Endothelial cell (in vitro differentiated cells): Measurements from ENCODE around the gene OLFM3. TPM values are rescaled to one million over a fixed set of nuclear protein-coding genes. Genes with fewer than 3 reads are reported as not detected.

Experiments used
- DNase-seq: peaks from one replicate; pipeline ENCODE4 v3.0.0; 2021; ENCODE audit warnings: low spot score
- H3K27ac Mint-ChIP-seq: one replicate; pipeline ENCODE4 v1.8.0; 2021; ENCODE audit warnings: mixed read lengths, inconsistent platforms; ENCODE audit not compliant: unreplicated experiment
- H3K27me3 Mint-ChIP-seq: one replicate; pipeline ENCODE4 v1.8.0; 2021; ENCODE audit warnings: mild to moderate bottlenecking, moderate library complexity, mixed read lengths, inconsistent platforms; ENCODE audit not compliant: unreplicated experiment
- H3K36me3 Mint-ChIP-seq: one replicate; pipeline ENCODE4 v1.8.0; 2021; ENCODE audit warnings: mild to moderate bottlenecking, low read depth, mixed read lengths, inconsistent platforms; ENCODE audit not compliant: unreplicated experiment
- H3K4me1 Mint-ChIP-seq: one replicate; pipeline ENCODE4 v1.8.0; 2021; ENCODE audit warnings: mild to moderate bottlenecking, mixed read lengths, inconsistent platforms; ENCODE audit not compliant: unreplicated experiment
- H3K4me3 Mint-ChIP-seq: one replicate; pipeline ENCODE4 v1.8.0; 2021; ENCODE audit warnings: mild to moderate bottlenecking, mixed read lengths, inconsistent platforms; ENCODE audit not compliant: unreplicated experiment
- H3K9me3 Mint-ChIP-seq: one replicate; pipeline ENCODE4 v1.8.0; 2021; ENCODE audit warnings: mixed read lengths, inconsistent platforms; ENCODE audit not compliant: unreplicated experiment
- CTCF ChIP-seq: fragments of 200-600 bp; sonication (generic); IDR thresholded peaks from one replicate; pipeline ENCODE4 v1.5.0; 2021; ENCODE audit warnings: antibody characterized with exemption; ENCODE audit not compliant: unreplicated experiment
- total RNA-seq: library from RNA; stranded (reverse); fragmentation: NEBNext Ultra II Directional; extraction: Animal tissue kit (Norgen Biotek cat#: 25700); gene quantifications from one replicate; pipeline ENCODE4 v1.2.1, GENCODE V29; 2021; ENCODE audit not compliant: unreplicated experiment

Gene OLFM3
- total RNA-seq, 1 donor from 2014 or later: 0.23 TPM

- no peaks in the 10 kb centered on the region for H3K9me3 Mint-ChIP-seq
- no peak for DNase-seq
- TF ChIP-seq CTCF: no peak
Observed at GRCh38 chr1:101967871-101968270, 28.9 kb downstream of the OLFM3 start.

GRCh38 chr1:101965341-101965740 lies 31.4 kb downstream of the OLFM3 start:
- no peak for DNase-seq
- no peaks in the 10 kb centered on the region for H3K9me3 Mint-ChIP-seq
- no peak overlapping the region for H3K27ac Mint-ChIP-seq
- H3K4me1 Mint-ChIP-seq: peaks cover 26% of the 10 kb centered on the region
- TF ChIP-seq CTCF: no peak
- no peak overlapping the region for H3K4me3 Mint-ChIP-seq
- H3K27me3 Mint-ChIP-seq: no peaks in the 10 kb centered on the region
- H3K36me3 Mint-ChIP-seq: no peaks in the 10 kb centered on the region

More at GRCh38 chr1:101967871-101968270, 28.9 kb downstream of the OLFM3 start:
- H3K27me3 Mint-ChIP-seq: no peaks in the 10 kb centered on the region
- H3K4me3 Mint-ChIP-seq: no peak overlapping the region
- H3K4me1 Mint-ChIP-seq: peaks cover 28% of the 10 kb centered on the region
- H3K27ac Mint-ChIP-seq: no peak overlapping the region
- no peaks in the 10 kb centered on the region for H3K36me3 Mint-ChIP-seq

- H3K4me3 Mint-ChIP-seq: no peak overlapping the region
- H3K27me3 Mint-ChIP-seq: no peaks in the 10 kb centered on the region
- peaks cover 23% of the 10 kb centered on the region for H3K4me1 Mint-ChIP-seq
- no peak for TF ChIP-seq CTCF
- H3K36me3 Mint-ChIP-seq: no peaks in the 10 kb centered on the region
- no peak overlapping the region for H3K27ac Mint-ChIP-seq
- DNase-seq: no peak
- H3K9me3 Mint-ChIP-seq: no peaks in the 10 kb centered on the region
Observed at GRCh38 chr1:101964708-101965107, 32.0 kb downstream of the OLFM3 start.

- Mint-ChIP-seq H3K27ac (no peak overlapping the region), H3K36me3 (no peaks in the 10 kb centered on the region), H3K27me3 (no peaks in the 10 kb centered on the region), H3K4me1 (peaks cover 7% of the 10 kb centered on the region), H3K9me3 (no peaks in the 10 kb centered on the region), H3K4me3 (no peak overlapping the region)
- DNase-seq: no peak
- TF ChIP-seq CTCF: no peak
Observed at GRCh38 chr1:101960142-101960541, 36.6 kb downstream of the OLFM3 start.

GRCh38 chr1:101959456-101959855 lies 37.3 kb downstream of the OLFM3 start:
- H3K27me3 Mint-ChIP-seq: no peaks in the 10 kb centered on the region
- H3K27ac Mint-ChIP-seq: no peak overlapping the region
- TF ChIP-seq CTCF: no peak
- H3K9me3 Mint-ChIP-seq: no peaks in the 10 kb centered on the region
- DNase-seq: no peak
- no peak overlapping the region for H3K4me3 Mint-ChIP-seq
- no peaks in the 10 kb centered on the region for H3K36me3 Mint-ChIP-seq
- peaks cover 7% of the 10 kb centered on the region for H3K4me1 Mint-ChIP-seq
